Measurements from ENCODE around the gene VGLL3.

DNA sequence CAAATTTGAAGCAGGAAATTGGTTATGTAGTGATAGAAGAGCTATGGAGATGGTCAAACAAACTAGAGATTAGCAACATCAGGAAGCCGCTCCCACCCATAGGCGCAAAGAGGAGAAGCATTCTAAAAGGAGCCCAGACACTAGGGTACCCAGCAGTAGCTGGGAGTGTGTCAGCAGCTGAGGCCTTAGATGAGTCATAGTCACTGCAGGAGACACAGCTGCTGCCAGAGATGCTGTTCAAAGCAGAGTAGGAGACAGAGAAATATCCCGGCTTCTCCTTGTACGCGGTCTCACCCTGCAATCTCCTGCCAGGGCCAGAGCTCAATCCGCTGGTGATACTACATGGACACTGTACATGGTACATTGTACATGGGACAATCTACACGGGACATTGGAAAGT is 61.9 kb downstream of the VGLL3 start:
- TF ChIP-seq, protein P1, sequence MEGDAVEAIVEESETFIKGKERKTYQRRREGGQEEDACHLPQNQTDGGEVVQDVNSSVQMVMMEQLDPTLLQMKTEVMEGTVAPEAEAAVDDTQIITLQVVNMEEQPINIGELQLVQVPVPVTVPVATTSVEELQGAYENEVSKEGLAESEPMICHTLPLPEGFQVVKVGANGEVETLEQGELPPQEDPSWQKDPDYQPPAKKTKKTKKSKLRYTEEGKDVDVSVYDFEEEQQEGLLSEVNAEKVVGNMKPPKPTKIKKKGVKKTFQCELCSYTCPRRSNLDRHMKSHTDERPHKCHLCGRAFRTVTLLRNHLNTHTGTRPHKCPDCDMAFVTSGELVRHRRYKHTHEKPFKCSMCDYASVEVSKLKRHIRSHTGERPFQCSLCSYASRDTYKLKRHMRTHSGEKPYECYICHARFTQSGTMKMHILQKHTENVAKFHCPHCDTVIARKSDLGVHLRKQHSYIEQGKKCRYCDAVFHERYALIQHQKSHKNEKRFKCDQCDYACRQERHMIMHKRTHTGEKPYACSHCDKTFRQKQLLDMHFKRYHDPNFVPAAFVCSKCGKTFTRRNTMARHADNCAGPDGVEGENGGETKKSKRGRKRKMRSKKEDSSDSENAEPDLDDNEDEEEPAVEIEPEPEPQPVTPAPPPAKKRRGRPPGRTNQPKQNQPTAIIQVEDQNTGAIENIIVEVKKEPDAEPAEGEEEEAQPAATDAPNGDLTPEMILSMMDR (IDR thresholded peaks at IDR 0.05) = no peak
- TF ChIP-seq POLR2A (IDR thresholded peaks at IDR 0.05) (no peak), POLR2AphosphoS5 (IDR thresholded peaks at IDR 0.05) (no peak)
